Retina (tissue), 1 donor: Measurements from ENCODE around the gene TEX12.

Source experiments
- DNase-seq: peaks from one replicate; pipeline ENCODE4 v3.0.0-alpha.2; 2016

TEX12 gene

DNA sequence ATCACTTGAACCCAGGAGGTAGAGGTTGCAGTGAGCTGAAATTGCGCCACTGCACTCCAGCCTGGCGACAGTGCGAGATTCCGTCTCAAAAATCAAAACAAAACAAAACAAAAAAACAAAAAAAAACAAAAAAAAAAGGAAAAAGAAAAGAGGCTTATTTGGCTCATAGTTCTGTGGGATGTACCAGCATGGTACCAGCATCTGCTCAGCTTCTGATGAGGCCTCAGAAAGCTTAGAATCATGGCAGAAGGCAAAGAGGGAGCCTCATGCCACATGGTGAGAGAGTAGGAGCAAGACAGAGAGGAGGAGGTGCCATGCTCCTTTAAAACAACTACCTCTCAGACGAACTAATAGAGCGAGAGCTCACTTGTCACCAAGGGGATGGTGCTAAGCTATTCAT, 48.4 kb downstream of the TEX12 start:
- DNase-seq = no peak

DNA sequence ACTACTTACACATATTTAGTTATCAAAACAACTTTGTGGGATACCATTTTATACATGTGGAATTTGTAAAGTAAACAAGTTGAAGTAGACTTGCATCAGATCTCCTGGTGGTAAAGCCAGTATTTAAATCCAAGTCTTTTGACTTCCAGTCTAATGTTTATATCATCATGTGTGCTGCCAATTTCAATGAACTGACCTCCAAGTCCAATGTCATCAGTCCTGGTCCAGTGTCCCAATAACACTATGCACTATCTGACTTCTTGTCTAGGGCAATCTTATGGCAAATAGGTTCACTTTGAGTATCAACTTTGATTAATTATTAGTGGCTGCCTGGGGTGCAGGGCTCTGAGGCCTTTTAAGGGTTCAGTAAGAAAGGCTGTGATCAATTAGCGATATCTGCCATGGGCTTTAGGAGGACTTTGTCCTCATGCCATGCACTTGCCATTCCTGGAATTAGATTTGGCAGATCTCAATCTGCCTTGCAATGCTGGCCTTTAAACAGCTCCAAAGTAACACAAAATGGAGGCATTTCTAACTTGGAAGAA, 49.5 kb downstream of the TEX12 start:
- DNase-seq = no peak

DNA sequence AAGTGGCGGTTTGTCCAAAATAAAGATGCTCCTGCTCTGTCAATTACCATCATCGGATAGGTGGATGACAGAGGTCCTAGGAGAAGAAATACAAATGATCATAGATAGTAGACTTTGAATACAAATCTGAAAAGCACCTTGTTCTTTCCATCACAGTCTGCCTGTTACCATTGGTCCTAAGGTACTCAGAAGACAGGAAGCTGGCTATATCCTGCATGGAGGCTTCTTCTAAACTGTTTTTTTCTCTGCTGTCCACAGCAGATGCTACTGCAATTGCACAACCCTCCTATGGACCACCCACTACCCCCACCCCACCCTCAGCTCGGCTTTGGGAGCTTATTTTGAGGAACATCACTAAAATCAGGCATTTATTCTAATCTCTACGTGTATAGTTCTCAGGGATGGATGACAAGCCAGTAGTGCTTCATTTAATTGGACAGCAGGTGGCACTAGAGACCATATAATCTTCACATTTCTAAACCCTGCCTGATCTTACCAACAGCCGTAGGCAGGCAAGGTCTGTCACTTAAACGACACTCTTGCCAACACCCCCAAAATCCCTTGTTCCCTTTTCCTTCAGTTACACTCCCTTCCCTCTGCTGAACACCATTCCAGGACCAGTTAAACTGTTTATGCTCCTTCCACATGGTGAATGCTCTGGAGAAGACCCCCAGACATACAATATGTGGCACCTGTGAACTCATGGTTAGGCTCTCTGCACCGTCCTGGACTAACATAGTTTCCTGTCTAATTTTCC, 52.5 kb downstream of the TEX12 start:
- peak; percentile 67 for DNase-seq

- DNase-seq = no peak
Observed at GRCh38 chr11:112221274-112221835, 54.2 kb downstream of the TEX12 start.
